ENCODE results near the gene MPHOSPH10.
"Not testable (repeated sequence)": the region's sequence is repeated elsewhere in the genome, so short reads cannot be mapped to it uniquely, and the experiment has no call there.

The MPHOSPH10 gene

GRCh38 chr2:71130152-71130904 lies at the start of gene MPHOSPH10, which contains the start of gene MCEE:
TSS of gene MPHOSPH10 (plus strand) at chr2:71130634. CDS start at chr2:71130666, 32 bp downstream.
TSS of gene MCEE (minus strand) at chr2:71130229. CDS start at chr2:71130219, 10 bp downstream.
- H3K4me1 Mint-ChIP-seq = peaks cover 4 to 5% of the 10 kb centered on the region in 2 donors

DNA sequence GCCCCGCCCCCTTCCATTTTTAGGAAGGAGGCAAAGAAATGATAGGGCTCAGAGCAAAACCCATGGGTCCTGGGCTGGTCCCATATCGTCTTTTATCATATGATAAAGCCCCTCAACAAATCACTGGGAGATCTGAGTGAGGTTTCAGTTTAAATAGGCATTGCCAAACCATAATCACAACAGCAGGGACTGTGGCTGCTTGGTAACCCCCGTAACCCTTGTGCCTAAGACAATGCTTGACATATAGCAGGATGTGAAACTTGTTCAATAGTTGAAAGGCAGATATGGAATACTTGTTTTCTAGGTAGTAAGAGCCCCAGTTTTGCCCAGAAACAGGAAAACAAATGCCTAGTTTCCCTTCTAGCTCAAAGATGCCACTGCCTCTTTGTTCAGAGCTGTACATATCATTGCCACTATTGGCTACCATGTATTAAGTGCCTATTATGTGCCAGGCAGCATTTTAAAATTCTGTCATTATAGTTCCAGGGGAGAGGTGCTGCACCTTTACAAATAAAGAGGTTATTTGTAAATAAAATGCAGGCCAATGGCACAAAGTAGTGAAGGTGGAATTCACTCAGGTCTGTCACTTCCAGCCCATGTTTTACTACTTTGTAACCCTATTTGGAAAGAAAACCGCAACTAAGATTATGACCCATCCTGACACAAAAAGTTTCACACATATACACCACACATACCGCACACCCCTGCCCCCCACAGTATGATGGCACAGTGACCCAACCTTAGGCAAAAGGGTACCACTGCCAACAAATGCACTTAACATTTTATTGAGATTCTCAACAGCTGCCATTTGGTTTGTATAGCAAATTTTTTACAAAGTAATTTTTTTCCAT lies 47.8 kb upstream of the MPHOSPH10 start:
- ATAC-seq (replicated peaks) = peak; percentile 31 to 54
- Mint-ChIP-seq H3K4me1 (peaks cover 5 to 19% of the 10 kb centered on the region in 2 donors), H3K27me3 (peaks cover 0 to 9% of the 10 kb centered on the region in 2 donors), H3K36me3 (peaks cover 5 to 17% of the 10 kb centered on the region in 2 donors), H3K4me3 (no peak overlapping the region), H3K9me3 (no peaks in the 10 kb centered on the region), H3K27ac (peak overlapping the region; percentile 56)
- no peak for DNase-seq

More at GRCh38 chr2:71130152-71130904, at the start of gene MPHOSPH10, which contains the start of gene MCEE:
- Mint-ChIP-seq H3K36me3 (peaks cover 0 to 7% of the 10 kb centered on the region in 2 donors), H3K27me3 (no peaks in the 10 kb centered on the region), H3K4me3 (no peak within 1 kb of the TSS), H3K27ac (no peak within 1 kb of the TSS), H3K9me3 (no peaks in the 10 kb centered on the region)
- peak; percentile 94 to 96 for ATAC-seq (replicated peaks)
- DNase-seq = peak; percentile 91

DNA sequence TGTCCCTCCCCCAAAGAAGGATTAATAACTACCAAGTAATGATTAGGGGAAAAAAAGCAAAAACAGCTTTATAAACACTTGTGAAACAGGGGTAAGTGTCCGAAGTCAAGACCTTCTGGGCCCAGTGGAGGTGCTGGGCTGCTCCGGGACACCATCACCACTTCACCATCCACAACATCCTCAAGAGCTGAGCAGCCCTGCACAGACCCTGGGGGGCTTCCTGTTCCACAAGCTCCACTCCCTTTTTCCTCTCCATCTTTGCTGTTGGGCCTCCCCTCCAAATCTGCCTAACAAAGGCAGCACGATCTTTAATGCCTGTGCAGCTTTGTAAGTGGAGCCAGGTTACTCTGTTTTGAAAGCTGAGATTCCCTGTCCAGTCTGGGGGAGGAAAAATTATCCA lies 47.1 kb upstream of the MPHOSPH10 start:
- peaks cover 5 to 14% of the 10 kb centered on the region in 2 donors for H3K36me3 Mint-ChIP-seq
- H3K27me3 Mint-ChIP-seq = peaks cover 3 to 12% of the 10 kb centered on the region in 2 donors
- DNase-seq; H3K4me3 Mint-ChIP-seq; H3K9me3 Mint-ChIP-seq; ATAC-seq (replicated peaks); H3K27ac Mint-ChIP-seq: not testable (repeated sequence)
- peaks cover 5 to 19% of the 10 kb centered on the region in 2 donors for H3K4me1 Mint-ChIP-seq

DNA sequence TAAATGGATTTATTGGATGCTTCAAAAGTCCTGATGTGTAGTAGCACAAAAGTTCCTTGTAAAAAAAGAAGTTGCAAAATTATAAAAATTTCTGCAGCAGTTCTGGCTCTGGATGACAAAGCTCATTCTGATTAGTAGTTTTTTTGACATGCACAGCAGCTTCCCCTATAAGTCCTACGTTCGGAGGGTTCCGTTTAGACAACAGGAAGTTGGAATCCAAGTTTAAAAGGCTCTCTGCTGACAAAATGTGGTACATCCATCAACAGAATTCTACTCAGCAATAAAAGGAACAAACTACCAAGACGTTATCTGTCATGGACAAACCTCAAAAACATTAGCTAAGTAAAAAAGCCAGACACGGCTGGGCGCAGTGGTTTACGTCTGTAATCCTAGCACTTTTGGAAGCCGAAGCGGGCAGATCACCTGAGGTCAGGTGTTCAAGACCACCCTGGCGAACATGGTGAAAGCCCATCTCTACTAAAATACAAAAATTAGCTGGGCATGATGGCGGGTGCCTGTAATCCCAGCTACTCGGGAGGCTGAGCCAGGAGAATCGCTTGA lies 46.6 kb upstream of the MPHOSPH10 start:
- not testable (repeated sequence) for DNase-seq, H3K36me3 Mint-ChIP-seq, H3K9me3 Mint-ChIP-seq
- peaks cover 9 to 17% of the 10 kb centered on the region in 2 donors for H3K27me3 Mint-ChIP-seq
- peaks cover 5 to 19% of the 10 kb centered on the region in 2 donors for H3K4me1 Mint-ChIP-seq
- ATAC-seq (replicated peaks) = peak; percentile 41 to 58
- H3K27ac Mint-ChIP-seq = peak overlapping the region; percentile 31
- H3K4me3 Mint-ChIP-seq = peak overlapping the region; percentile 25 to 70

DNA sequence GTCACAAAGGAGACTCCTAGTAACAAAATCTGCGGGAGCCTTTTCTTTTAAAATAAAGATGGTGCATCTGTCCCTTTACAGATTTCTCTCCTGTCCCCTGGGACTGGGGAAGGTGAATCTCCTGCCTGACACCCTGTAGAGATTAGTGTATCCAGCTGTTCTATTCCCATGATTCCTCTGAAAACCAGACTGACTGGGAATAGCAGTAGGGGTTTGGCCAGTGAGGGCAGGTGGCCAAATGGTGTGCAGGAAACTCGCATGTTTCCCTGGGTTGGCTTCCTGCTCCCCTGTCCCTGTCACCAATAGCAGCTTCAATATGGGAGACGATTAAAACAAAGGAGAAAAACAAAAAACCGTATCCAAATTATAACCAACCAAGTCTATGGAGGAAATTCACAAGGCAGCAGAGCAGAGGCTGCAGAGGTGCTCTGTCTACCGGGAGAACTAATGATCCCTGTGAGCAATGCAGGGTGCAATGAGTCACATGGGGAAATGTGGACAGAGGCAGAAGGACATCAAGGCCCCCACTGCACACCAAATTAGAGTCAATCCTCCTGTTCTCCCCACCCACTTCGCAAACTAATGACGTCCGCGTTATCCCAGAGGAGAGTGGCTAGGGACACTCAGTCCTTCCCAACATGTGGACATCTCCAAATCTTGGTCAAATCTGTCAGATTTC lies 45.0 kb upstream of the MPHOSPH10 start:
- not testable (repeated sequence) for H3K36me3 Mint-ChIP-seq; H3K4me3 Mint-ChIP-seq; H3K27ac Mint-ChIP-seq; H3K9me3 Mint-ChIP-seq; ATAC-seq (replicated peaks); DNase-seq
- Mint-ChIP-seq H3K27me3 (peaks cover 25 to 34% of the 10 kb centered on the region in 2 donors), H3K4me1 (peaks cover 5 to 19% of the 10 kb centered on the region in 2 donors)

- H3K9me3 Mint-ChIP-seq; DNase-seq; H3K27ac Mint-ChIP-seq; ATAC-seq (replicated peaks); H3K4me1 Mint-ChIP-seq; H3K4me3 Mint-ChIP-seq; H3K36me3 Mint-ChIP-seq: not testable (repeated sequence)
- H3K27me3 Mint-ChIP-seq = peaks cover 27 to 36% of the 10 kb centered on the region in 2 donors
Observed at GRCh38 chr2:71089475-71089874, 41.0 kb upstream of the MPHOSPH10 start.

- H3K9me3 Mint-ChIP-seq; DNase-seq; H3K36me3 Mint-ChIP-seq; H3K4me1 Mint-ChIP-seq; H3K27ac Mint-ChIP-seq; H3K4me3 Mint-ChIP-seq; ATAC-seq (replicated peaks): not testable (repeated sequence)
- H3K27me3 Mint-ChIP-seq = peaks cover 27 to 33% of the 10 kb centered on the region in 2 donors
Observed at GRCh38 chr2:71091808-71092207, 38.6 kb upstream of the MPHOSPH10 start.

DNA sequence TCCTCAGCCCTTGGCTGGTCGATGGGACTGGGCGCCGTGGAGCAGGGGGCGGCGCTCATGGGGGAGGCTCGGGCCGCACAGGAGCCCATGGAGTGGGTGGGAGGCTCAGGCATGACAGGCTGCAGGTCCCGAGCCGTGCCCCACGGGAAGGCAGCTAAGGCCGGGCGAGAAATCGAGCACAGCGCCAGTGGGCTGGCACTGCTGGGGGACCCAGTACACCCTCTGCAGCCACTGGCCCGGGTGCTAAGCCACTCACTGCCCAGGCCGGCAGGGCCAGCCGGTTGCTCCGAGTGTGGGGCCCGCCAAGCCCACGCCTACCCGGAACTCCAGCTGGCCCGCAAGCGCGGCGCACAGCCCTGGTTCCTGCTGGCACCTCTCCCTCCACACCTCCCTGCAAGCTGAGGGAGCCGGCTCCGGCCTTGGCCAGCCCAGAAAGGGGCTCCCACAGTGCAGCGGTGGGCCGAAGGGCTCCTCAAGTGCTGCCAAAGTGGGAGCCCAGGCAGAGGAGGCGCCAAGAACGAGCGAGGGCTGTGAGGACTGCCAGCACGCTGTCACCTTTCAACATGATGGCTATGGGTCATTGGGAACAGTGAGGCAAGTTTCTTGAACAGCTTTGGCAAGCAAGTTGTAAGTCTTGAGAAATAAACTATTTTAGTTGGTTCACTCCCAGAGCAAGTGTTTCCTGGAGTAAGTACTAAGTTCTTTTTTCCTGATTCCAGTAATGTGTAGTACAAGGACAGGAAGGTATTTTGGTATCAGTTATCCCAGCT lies 37.8 kb upstream of the MPHOSPH10 start:
- H3K9me3 Mint-ChIP-seq; ATAC-seq (replicated peaks); H3K36me3 Mint-ChIP-seq; H3K4me3 Mint-ChIP-seq; H3K4me1 Mint-ChIP-seq; H3K27ac Mint-ChIP-seq; DNase-seq: not testable (repeated sequence)
- H3K27me3 Mint-ChIP-seq = peaks cover 27% of the 10 kb centered on the region in 2 donors

GRCh38 chr2:71100195-71100964 lies 30.1 kb upstream of the MPHOSPH10 start:
- H3K4me3 Mint-ChIP-seq = no peak overlapping the region
- no peak for DNase-seq
- no peaks in the 10 kb centered on the region for H3K27me3 Mint-ChIP-seq
- ATAC-seq (replicated peaks) = peak in 1 of 2 donors; percentile 45
- no peak overlapping the region for H3K27ac Mint-ChIP-seq
- peaks cover under 1 to 2% of the 10 kb centered on the region in 2 donors for H3K9me3 Mint-ChIP-seq
- no peaks in the 10 kb centered on the region for H3K4me1 Mint-ChIP-seq
- H3K36me3 Mint-ChIP-seq = peaks cover 1 to 3% of the 10 kb centered on the region in 2 donors

GRCh38 chr2:71101656-71102055 lies 28.8 kb upstream of the MPHOSPH10 start:
- Mint-ChIP-seq H3K27ac (no peak overlapping the region), H3K36me3 (peaks cover 5 to 8% of the 10 kb centered on the region in 2 donors), H3K27me3 (no peaks in the 10 kb centered on the region), H3K9me3 (peaks cover 4 to 5% of the 10 kb centered on the region in 2 donors), H3K4me1 (no peaks in the 10 kb centered on the region), H3K4me3 (no peak overlapping the region)
- ATAC-seq (replicated peaks) = no peak
- no peak for DNase-seq

- no peak overlapping the region for H3K27ac Mint-ChIP-seq
- H3K4me3 Mint-ChIP-seq = no peak overlapping the region
- no peaks in the 10 kb centered on the region for H3K27me3 Mint-ChIP-seq
- H3K9me3 Mint-ChIP-seq = peaks cover 4 to 5% of the 10 kb centered on the region in 2 donors
- ATAC-seq (replicated peaks) (no peak), DNase-seq (no peak)
- no peaks in the 10 kb centered on the region for H3K4me1 Mint-ChIP-seq
- H3K36me3 Mint-ChIP-seq = peaks cover 6 to 8% of the 10 kb centered on the region in 2 donors
Observed at GRCh38 chr2:71102981-71103681, 27.3 kb upstream of the MPHOSPH10 start.

DNA sequence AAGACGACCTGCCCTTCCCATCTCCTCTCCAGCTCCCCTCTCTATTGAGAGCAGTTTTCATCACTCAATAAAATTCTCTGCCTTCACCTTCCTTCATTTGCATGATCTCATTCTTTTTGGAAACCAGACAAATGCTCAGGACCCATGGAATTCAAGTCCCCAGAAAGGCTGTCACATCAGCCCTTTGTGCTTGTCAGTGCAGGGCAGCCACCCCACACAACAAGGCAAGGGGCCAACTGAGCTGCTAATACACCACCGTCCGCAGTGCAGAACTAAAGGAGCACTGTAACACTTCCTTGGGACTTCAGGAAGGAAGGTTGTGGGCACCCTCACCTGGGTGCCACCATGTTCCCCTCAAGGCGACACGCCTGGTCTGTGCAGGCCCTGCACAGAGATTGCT lies 26.6 kb upstream of the MPHOSPH10 start:
- no peak overlapping the region for H3K27ac Mint-ChIP-seq
- H3K4me3 Mint-ChIP-seq = no peak overlapping the region
- no peaks in the 10 kb centered on the region for H3K4me1 Mint-ChIP-seq
- ATAC-seq (replicated peaks) (no peak), DNase-seq (no peak)
- no peaks in the 10 kb centered on the region for H3K27me3 Mint-ChIP-seq
- H3K36me3 Mint-ChIP-seq = peaks cover 7 to 8% of the 10 kb centered on the region in 2 donors
- peaks cover 4 to 5% of the 10 kb centered on the region in 2 donors for H3K9me3 Mint-ChIP-seq
